A549 (cell line): ENCODE measurements around the gene F5. TPM values are rescaled to one million over a fixed set of nuclear protein-coding genes. Genes with fewer than 3 reads are reported as not detected.
A peak's percentile ranks its signal among the peaks of the same experiment; 100 is the strongest.

Experiments used
- ATAC-seq, 2 experiments: fragments of 200-7000 bp in 1 of 2; fragments of >200 bp in 1 of 2; cut with Nextera tagmentation in 1 of 2; cut with Tn5 transposase in 1 of 2; 3 replicates each; pipeline versions ENCODE4 v1.8.0 to v1.9.1; 2018 to 2020; ENCODE audit warnings: mild to moderate bottlenecking in 1 of 2, moderate library complexity in 1 of 2
- CTCF ChIA-PET: fragments of 300-600 bp; sonication (Branson Sonifier 250); formaldehyde crosslinking; extraction: SDS; loops from one replicate; lab custom pipeline; 2021; ENCODE audit warnings: antibody characterized with exemption, inconsistent platforms; lab: Yijun Ruan, JAX
- POLR2A ChIA-PET: fragments of 350-600 bp; formaldehyde crosslinking; extraction: SDS; loops from one replicate; lab custom pipeline; 2021; ENCODE audit warnings: antibody characterized with exemption, inconsistent platforms; lab: Yijun Ruan, JAX
- DNase-seq, 2 experiments: peaks; one replicate each; pipeline versions ENCODE4 v3.0.0 to v3.0.0-alpha.2; 2011 to 2016; ENCODE audit warnings: low read depth in 1 of 2, low spot score in 1 of 2
- FAIRE-seq: peaks from 2 replicates; lab custom pipeline; 2011; peaks lifted over from hg19 to GRCh38; lab: Jason Lieb, UNC
- H3K27ac ChIP-seq, 2 experiments: fragments of >200 bp; sonication (Bioruptor Twin); formaldehyde crosslinking; 3 replicates each; pipeline ENCODE4 v1.5.1; 2016 to 2017
- H3K4me1 ChIP-seq: fragments of >200 bp; sonication (Bioruptor Twin); formaldehyde crosslinking; 3 replicates; pipeline ENCODE4 v1.6.1; 2016
- H3K4me2 ChIP-seq: fragments of >200 bp; sonication (Bioruptor Twin); formaldehyde crosslinking; 3 replicates; pipeline ENCODE4 v1.6.1; 2016
- H3K4me3 ChIP-seq: fragments of >200 bp; sonication (Bioruptor Twin); formaldehyde crosslinking; 3 replicates; pipeline ENCODE4 v1.5.1; 2016
- H3K9me3 ChIP-seq: fragments of >200 bp; sonication (Bioruptor Twin); formaldehyde crosslinking; 3 replicates; pipeline ENCODE4 v1.6.1; 2016
- CHD2 ChIP-seq: fragments of 150-350 bp; IDR thresholded peaks from 2 replicates; pipeline ENCODE4 v1.6.1; 2014; ENCODE audit warnings: low read length; ENCODE audit not compliant: partially characterized antibody
- FOXS1 ChIP-seq: fragments of 250-450 bp; sonication (Bioruptor Pico); IDR thresholded peaks from 2 replicates; pipeline ENCODE4 v1.5.0; 2020; ENCODE audit warnings: mild to moderate bottlenecking, moderate library complexity
- GATA3 ChIP-seq: IDR thresholded peaks from 2 replicates; pipeline ENCODE4 v1.6.1; 2012; ENCODE audit warnings: borderline replicate concordance
- HDAC2 ChIP-seq: fragments of 200-600 bp; sonication (generic); IDR thresholded peaks from 2 replicates; pipeline ENCODE4 v1.6.1; 2016
- HOXA7 ChIP-seq: fragments of 250-450 bp; sonication (Bioruptor Pico); IDR thresholded peaks from 2 replicates; pipeline ENCODE4 v1.5.0; 2020; ENCODE audit warnings: mild to moderate bottlenecking, moderate library complexity
- HOXB5 ChIP-seq: fragments of 250-450 bp; sonication (Bioruptor Pico); IDR thresholded peaks from 2 replicates; pipeline ENCODE4 v1.5.0; 2020; ENCODE audit warnings: mild to moderate bottlenecking, moderate library complexity
- KDM1A ChIP-seq: fragments of 200-600 bp; sonication (generic); IDR thresholded peaks from 2 replicates; pipeline ENCODE4 v1.6.1; 2016; ENCODE audit warnings: low read depth, mild to moderate bottlenecking
- NFE2L2 ChIP-seq: fragments of 150-350 bp; conservative IDR thresholded peaks from 2 replicates; pipeline ENCODE4 v1.6.1; 2014; ENCODE audit warnings: low read length
- POLR2AphosphoS2 ChIP-seq: conservative IDR thresholded peaks from 2 replicates; pipeline ENCODE4 v1.6.1; 2012; ENCODE audit warnings: low read length, improper control_type of control experiment, inconsistent platforms
- RAD21 ChIP-seq, 2 experiments: fragments of >200 bp in 1 of 2; sonication (Bioruptor Twin) in 1 of 2; formaldehyde crosslinking in 1 of 2; IDR thresholded peaks in 1 of 2; conservative IDR thresholded peaks in 1 of 2; 2 replicates in 1 of 2; 3 replicates in 1 of 2; pipeline ENCODE4 v1.6.1; 2012 to 2018; ENCODE audit warnings: inconsistent platforms in 1 of 2
- RNF2 ChIP-seq: fragments of 200-600 bp; sonication (generic); IDR thresholded peaks from 2 replicates; pipeline ENCODE4 v1.6.1; 2016; ENCODE audit warnings: low read depth, mild to moderate bottlenecking, antibody characterized with exemption, moderate library complexity, borderline replicate concordance
- SMC3 ChIP-seq: fragments of >200 bp; sonication (Bioruptor Twin); formaldehyde crosslinking; IDR thresholded peaks from 3 replicates; pipeline ENCODE4 v1.6.1; 2018; ENCODE audit warnings: inconsistent platforms
- ZFP36 ChIP-seq: fragments of 450-650 bp; IDR thresholded peaks from 2 replicates; pipeline ENCODE4 v1.6.1; 2014; ENCODE audit warnings: borderline replicate concordance; ENCODE audit not compliant: partially characterized antibody
- WGBS: methylation state at CpG from one replicate; pipeline ENCODE4 v1.1.6; 2017; ENCODE audit errors: missing lambda C conversion rate; 5-methylcytosine and 5-hydroxymethylcytosine counted together
- polyA minus RNA-seq: library from RNA; depleted of rRNA, polyadenylated mRNA; stranded (reverse); fragments of >200 nt; gene quantifications from 2 replicates; pipeline ENCODE4 v1.2.3, GENCODE V29; 2011; rRNA and poly(A)+ RNA removed
- polyA plus RNA-seq, 4 experiments: library from polyadenylated mRNA; depleted of rRNA in 3 of 4; stranded (reverse); fragments of >200 nt; fragmentation: RNase III in 1 of 4; extraction: RNeasy Plus Mini Kit Qiagen cat#74134 plus additional on column Dnase treatment in 1 of 4; gene quantifications; 2 replicates in 3 of 4; 3 replicates in 1 of 4; pipeline ENCODE4 v1.2.3, GENCODE V29; 2011 to 2017
- TF ChIP-seq, protein P1 (sequence below): fragments of >200 bp; sonication (Bioruptor Twin); formaldehyde crosslinking; IDR thresholded peaks from 3 replicates; pipeline ENCODE4 v1.5.1; 2016
- TF ChIP-seq, protein P2 (sequence below): IDR thresholded peaks from 2 replicates; pipeline ENCODE4 v1.6.1; 2012
- TF ChIP-seq, protein P3 (sequence below): fragments of 150-350 bp; IDR thresholded peaks from 2 replicates; pipeline ENCODE4 v1.6.1; 2014; ENCODE audit warnings: low read depth, mild to moderate bottlenecking, low read length

Gene F5
- 0.36 and 1.4 TPM in 2 replicates for polyA plus RNA-seq (2011; rRNA removed)
- polyA plus RNA-seq (2012; cell fraction: cytosol; rRNA removed) = 0.01 and 0.04 TPM in 2 replicates
- 0.06 and 0.22 TPM in 2 replicates for polyA plus RNA-seq (2012; cell fraction: nucleus; rRNA removed)
- 0.03 to 0.04 TPM (median 0.04 TPM) in 3 replicates for polyA plus RNA-seq (2017; fragmentation: RNase III; extraction: RNeasy Plus Mini Kit Qiagen cat#74134 plus additional on column Dnase treatment)
- 0.33 and 0.44 TPM in 2 replicates for polyA minus RNA-seq

DNA sequence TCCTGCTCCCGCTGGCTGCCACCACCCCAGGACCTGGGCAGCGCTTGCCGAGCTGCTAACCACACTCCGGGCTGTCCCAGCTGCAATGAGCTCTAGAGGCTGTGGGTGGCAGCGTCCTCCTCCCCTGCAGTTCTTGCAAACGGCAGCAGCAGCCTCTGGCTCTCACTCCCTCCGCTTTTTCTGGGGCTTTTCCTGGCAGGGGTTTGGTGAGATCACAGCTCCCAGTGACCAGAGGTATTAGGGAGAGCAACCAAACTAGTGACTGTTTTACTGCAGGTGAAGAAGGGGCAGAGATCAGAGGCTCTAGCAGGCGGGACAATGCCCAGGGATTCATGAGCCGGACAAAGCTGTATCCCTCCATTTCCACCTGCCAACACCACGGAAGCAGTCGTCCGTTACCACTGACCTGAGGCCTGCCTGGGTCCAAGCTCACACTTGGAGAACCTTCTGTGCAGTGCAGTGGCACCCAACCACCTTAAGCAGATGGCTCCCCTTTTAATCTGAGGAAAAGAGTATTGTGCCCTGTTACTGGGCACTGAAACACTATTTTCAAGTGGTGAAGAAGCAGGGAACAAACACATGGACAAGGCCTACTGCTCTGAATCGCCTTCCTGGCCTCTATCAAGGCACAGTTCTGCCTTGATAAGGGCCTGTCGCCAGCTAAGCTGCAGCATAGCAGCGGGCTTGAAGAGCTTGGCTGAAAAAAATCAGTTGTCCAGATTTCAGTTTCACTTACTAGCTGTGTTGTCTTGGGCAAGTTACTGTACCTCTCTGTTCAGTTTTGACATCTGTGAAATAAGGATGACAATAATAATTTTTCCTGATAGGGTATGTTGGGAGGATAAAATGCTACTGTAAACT lies at the start of gene F5:
TSS of gene F5 (minus strand) at position 87 of the 861 bp plus-strand sequence. CDS start 95 bp downstream, outside the sequence.
- TF ChIP-seq SMC3 (0 out of 3 replicates have a peak, but pooled peaks have one; percentile 9), RAD21 (conservative IDR thresholded peaks at IDR 0.05 in 1 of 2, IDR thresholded peaks at IDR 0.05 in 1 of 2) (peak; percentile 34 to 55; a peak in 2 of 5 replicates), HOXA7 (CRISPR knock-in tag) (no peak), ZFP36 (no peak), HDAC2 (peak; percentile 62; the same call in 1 of the 2 replicates), GATA3 (no peak), KDM1A (peak; percentile 94; the same call in 1 of the 2 replicates)
- TF ChIP-seq, protein P1, sequence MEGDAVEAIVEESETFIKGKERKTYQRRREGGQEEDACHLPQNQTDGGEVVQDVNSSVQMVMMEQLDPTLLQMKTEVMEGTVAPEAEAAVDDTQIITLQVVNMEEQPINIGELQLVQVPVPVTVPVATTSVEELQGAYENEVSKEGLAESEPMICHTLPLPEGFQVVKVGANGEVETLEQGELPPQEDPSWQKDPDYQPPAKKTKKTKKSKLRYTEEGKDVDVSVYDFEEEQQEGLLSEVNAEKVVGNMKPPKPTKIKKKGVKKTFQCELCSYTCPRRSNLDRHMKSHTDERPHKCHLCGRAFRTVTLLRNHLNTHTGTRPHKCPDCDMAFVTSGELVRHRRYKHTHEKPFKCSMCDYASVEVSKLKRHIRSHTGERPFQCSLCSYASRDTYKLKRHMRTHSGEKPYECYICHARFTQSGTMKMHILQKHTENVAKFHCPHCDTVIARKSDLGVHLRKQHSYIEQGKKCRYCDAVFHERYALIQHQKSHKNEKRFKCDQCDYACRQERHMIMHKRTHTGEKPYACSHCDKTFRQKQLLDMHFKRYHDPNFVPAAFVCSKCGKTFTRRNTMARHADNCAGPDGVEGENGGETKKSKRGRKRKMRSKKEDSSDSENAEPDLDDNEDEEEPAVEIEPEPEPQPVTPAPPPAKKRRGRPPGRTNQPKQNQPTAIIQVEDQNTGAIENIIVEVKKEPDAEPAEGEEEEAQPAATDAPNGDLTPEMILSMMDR = peak; percentile 26; the same call in 2 of the 3 replicates
- DNase-seq = peak; percentile 72 to 73
- H3K9me3 ChIP-seq = no peaks in the 10 kb centered on the region
- no peaks in the 10 kb centered on the region; the same call in 2 of the 3 replicates for H3K4me1 ChIP-seq
- ATAC-seq = peak; percentile 100
- ChIA-PET CTCF (interaction anchor here (0.7 to 2.5 kb wide), 8 partner anchors 10 to 1244 kb away, joined by 3 to 13 read pairs (median 4); no protein-coding TSS in a partner anchor), POLR2A (no interaction called here)
- H3K4me3 ChIP-seq = peak within 1 kb of the TSS; percentile 18; the same call in 2 of the 3 replicates
- H3K27ac ChIP-seq = no peak within 1 kb of the TSS
- 30% methylated on average over 11 of the region's 15 CpGs for whole genome bisulfite sequencing
- no peak for FAIRE-seq
- H3K4me2 ChIP-seq = peak within 1 kb of the TSS; percentile 62

DNA sequence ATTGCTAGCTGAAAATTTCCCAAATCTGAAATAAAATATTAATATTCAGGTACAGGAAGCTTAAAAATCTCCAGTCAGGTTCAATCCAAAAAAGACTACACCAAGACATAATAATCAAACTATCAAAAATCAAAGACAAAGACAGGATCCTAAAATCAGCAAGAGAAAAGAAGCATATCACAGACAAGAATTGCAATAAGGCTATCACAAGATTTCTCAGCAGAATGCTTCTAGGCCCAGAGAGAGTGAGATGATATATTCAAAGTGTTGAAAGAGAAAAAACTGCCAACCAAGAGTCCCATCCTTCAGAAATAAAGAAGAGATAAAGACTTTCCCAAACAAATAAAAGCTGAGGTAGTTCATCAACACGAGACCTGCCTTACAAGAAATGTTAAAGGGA lies 48.6 kb upstream of the F5 start:
- DNase-seq (no peak), FAIRE-seq (no peak), ATAC-seq (no peak)
- TF ChIP-seq HOXB5 (CRISPR knock-in tag) = no peak
- TF ChIP-seq POLR2AphosphoS2 = no peak
- no peak for TF ChIP-seq NFE2L2
- TF ChIP-seq, protein P2, sequence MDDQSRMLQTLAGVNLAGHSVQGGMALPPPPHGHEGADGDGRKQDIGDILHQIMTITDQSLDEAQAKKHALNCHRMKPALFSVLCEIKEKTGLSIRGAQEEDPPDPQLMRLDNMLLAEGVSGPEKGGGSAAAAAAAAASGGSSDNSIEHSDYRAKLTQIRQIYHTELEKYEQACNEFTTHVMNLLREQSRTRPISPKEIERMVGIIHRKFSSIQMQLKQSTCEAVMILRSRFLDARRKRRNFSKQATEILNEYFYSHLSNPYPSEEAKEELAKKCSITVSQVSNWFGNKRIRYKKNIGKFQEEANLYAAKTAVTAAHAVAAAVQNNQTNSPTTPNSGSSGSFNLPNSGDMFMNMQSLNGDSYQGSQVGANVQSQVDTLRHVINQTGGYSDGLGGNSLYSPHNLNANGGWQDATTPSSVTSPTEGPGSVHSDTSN = no peak
- TF ChIP-seq CHD2 = no peak
- TF ChIP-seq, protein P3, sequence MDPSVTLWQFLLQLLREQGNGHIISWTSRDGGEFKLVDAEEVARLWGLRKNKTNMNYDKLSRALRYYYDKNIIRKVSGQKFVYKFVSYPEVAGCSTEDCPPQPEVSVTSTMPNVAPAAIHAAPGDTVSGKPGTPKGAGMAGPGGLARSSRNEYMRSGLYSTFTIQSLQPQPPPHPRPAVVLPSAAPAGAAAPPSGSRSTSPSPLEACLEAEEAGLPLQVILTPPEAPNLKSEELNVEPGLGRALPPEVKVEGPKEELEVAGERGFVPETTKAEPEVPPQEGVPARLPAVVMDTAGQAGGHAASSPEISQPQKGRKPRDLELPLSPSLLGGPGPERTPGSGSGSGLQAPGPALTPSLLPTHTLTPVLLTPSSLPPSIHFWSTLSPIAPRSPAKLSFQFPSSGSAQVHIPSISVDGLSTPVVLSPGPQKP = no peak
- TF ChIP-seq RNF2 = no peak
- no peak for TF ChIP-seq FOXS1
- WGBS = 2% methylated on average over 1 of the region's 1 CpG
- no peak overlapping the region for H3K4me3 ChIP-seq
- POLR2A ChIA-PET = no interaction called here
- no peak overlapping the region for H3K4me2 ChIP-seq
- peaks cover 15% of the 10 kb centered on the region; the same call in 2 of the 3 replicates for H3K9me3 ChIP-seq
- CTCF ChIA-PET = interaction anchor here (0.7 to 2.2 kb wide), 2 partner anchors 33 to 1091 kb away, joined by 3 to 4 read pairs; no protein-coding TSS in a partner anchor
- H3K27ac ChIP-seq = no peak overlapping the region
- H3K4me1 ChIP-seq = no peaks in the 10 kb centered on the region
